HG02610 (cell line): ENCODE results near the gene LRRTM4.
A peak's percentile ranks its signal among the peaks of the same experiment; 100 is the strongest.
"Not testable (repeated sequence)": the region's sequence is repeated elsewhere in the genome, so short reads cannot be mapped to it uniquely, and the experiment has no call there.

Experiments used
- ATAC-seq: cut with Tn5 transposase; IDR thresholded peaks from one replicate; pipeline ENCODE4 v1.9.1; 2021; ENCODE audit warnings: mild to moderate bottlenecking, moderate library complexity; ENCODE audit not compliant: unreplicated experiment

Gene LRRTM4

DNA sequence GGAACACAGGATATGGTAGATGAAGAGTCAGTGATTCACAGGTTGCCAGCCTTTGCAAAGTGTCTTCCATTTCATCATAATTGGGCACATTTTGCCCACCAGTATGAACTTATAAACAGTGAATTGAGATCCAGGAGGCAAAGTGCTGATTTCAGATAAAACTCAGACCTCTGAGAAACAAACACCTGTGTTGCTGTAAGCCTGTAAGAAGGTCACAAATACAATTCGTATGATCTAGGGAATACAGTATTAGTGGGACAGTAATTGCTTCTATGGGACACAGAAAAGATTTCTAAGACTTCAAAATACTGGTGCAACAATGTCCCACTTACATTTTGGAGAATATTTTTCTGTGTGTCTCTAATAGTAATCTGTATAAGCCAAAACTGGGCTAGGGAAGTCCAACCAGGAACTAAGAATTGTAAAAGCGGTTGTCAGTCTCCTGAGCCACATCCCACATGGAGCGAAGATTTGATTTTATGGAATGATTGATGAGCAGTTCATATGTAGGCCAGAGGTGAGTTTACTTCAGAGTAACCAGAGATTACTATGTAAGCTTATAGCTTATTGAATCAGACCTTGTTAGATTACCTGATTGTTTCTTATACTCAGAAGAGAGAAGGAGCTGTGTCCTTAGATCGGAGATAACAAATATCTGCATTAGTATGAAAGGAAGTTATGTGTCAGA is 728.4 kb downstream of the LRRTM4 start:
- no peak for ATAC-seq

- ATAC-seq: not testable (repeated sequence)
Observed at GRCh38 chr2:76781313-76781712, 740.9 kb downstream of the LRRTM4 start.

DNA sequence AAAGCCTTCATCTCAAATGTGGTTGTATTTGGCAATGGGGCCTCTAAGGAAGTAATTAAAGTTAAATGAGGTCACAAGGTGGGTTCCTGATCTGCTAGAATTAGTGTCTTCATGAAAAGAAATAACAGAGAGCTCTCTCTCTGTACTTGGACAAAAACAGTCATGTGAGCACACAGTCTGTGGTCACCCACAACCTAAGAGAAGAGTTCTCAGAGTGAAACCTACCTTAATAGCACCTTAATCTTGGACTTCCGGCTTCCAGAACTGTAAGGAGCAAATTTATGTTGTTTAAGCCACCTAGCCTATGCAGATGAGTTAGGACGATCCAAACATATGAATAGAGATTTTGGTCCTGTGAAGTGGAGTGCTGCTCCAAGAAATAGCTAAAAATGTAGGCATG is 758.9 kb downstream of the LRRTM4 start:
- ATAC-seq: no peak

DNA sequence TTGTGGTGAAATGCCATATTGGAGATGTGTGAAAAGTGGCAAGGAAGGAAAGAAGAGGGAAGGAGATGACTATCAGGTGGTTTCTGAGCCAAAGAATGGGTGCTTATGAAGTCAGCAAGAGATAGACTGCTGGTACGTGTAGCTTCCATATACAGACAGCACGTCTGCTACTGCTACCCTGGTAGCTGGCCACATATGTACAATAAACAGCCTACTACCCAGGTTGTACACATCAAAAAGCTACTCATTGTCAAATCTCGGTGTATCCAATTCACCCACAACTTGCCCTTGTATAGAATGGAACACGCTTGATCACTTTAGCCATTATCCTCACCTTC is 761.8 kb downstream of the LRRTM4 start:
- no peak for ATAC-seq

- no peak for ATAC-seq
Observed at GRCh38 chr2:76759634-76760366, 762.4 kb downstream of the LRRTM4 start.

GRCh38 chr2:76752506-76752905 is 769.7 kb downstream of the LRRTM4 start:
- ATAC-seq: no peak

DNA sequence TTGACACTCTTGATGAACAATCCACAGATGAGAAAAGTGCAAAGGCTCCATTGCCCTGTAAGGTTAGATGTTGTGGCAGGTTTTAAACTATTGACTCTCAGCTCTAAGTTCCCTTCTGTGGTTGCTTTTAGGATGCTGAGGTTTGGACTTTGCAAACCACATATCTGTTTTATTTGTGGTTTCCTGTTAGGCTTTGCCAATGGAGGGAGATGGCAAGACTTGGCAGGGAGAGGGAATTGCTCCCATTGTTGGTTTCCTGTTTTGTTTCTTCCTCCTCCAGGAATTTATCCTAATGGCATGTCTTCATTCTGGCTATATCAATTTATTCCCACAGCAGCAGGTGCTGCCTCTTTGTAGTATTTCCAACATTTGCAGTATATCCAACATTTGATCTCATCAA is 772.3 kb downstream of the LRRTM4 start:
- ATAC-seq: no peak

DNA sequence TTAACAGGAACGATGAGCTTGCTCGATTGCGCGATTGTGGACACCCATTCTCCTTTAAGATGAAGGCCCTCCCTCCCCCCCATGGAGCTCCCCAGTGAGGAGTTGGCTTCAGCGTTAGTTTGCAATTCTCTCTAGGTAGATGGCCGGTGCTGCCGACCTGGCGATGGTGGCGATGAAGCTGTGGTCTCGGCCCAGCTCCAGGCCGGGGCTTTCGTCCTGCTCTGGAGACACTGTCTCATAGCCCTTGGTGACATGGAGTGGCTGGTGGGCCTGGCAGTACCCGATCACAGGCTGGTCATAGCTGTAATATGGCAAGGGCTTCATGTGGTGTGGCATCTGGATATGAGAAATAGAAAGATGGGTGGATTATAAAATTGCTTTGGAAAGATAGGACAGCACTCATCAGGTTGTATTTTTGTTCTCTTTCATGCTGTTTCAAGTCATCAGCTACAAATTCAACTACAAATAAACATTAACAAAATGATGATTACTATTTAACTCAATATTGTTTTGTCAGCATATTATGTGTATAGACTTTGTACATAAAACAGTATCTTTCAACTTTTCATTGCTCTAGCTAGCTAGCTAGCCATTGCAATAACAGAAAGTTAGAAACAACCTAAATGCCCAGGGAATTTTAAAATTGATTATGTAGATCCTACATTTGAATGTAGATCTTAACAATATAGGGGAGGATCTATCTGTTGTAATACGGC is 773.4 kb downstream of the LRRTM4 start:
- ATAC-seq: no peak

- ATAC-seq: no peak
Observed at GRCh38 chr2:76745605-76746004, 776.6 kb downstream of the LRRTM4 start.

DNA sequence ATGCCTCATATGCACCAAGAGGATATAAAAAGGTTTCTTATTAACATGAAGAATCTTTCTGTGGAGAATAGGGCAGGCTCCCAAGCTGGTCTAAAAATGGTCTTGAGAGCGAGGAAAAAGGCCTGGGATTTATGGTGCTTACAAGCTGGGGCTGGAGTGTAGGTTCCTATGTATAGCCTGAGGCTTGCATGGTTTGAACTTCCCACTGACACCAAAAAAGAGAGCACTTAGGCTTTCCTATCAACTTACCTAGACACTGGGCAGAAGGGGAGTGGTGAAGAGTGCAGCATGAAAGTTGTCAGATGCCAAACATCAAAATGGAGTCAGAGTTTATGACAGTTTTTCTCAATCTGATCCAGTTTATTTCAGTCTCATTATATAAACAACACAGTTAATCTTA is 784.6 kb downstream of the LRRTM4 start:
- no peak for ATAC-seq

DNA sequence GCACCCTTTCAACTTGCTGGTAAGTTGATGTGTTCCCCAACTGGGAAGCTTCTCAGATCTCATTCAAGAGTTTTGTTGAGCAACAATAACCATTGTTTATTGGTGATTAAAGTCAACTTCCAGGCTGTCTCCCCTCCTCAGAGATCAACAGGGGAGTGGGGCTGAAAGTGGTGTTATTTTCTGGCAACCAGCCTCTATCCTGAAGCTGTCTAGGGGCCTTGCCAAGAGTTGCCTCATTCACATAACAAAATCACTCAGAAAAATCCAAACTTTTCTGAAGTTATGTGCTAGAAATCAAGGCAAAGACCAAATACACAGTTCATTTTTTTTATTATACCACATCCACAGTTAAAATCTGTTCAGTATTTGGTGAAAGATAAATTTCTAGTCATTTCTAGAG is 788.4 kb downstream of the LRRTM4 start:
- no peak for ATAC-seq

DNA sequence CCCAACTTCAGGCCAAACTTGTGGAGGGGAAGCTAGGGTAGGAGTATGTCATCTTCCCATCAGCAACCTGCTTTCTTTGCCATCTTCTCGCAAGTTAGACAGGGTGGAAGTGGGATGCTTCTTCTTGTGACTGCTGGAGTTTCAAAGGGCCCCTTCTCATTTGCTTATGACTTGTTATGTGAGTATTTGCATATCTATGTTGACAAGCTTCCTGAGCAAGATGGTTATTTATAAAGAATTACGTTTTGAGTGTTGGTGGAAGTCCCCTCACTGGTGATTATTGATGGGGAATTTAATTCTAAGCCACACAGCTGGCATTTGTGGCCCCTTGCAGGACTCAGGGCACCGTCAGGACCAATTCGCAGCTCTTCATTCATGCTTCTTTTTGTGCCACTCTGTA is 791.0 kb downstream of the LRRTM4 start:
- ATAC-seq: peak; percentile 66

DNA sequence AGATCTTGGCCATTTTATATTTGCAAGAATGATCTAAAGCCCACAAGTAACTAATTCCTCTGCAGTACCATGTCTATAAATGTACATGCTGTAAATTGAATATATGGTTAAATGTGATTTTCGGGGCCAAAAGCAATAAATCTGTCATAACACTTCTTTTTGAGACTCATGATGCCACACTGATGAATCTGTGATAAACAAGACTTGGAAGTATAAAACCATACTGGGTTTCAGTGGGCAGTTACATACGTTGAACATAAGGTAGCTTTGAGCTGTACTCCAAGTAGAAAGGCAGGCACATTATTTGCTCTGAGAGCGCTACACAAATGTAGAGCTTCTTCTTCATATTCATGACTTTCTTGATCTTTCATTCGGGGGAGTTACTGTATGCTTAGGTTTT is 792.2 kb downstream of the LRRTM4 start:
- ATAC-seq: no peak

DNA sequence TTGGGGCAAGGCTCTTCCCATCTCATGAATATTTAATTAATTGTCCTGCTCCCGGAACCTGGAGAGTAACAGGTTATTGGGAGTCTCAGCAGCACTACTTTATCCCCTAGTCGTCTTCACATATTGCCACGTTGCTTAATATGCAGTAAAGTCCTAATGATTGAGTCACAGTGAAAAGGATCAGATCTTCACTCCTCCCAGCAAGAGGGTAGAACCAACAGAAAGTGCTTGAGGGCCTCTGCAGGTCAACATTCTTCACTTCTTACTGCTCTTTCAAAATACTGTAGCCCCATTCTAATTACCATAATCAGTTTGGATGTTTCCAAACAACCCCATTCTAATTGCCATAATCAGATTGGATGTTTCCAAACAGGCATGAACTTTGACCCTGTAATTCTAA is 801.0 kb downstream of the LRRTM4 start:
- ATAC-seq: no peak

DNA sequence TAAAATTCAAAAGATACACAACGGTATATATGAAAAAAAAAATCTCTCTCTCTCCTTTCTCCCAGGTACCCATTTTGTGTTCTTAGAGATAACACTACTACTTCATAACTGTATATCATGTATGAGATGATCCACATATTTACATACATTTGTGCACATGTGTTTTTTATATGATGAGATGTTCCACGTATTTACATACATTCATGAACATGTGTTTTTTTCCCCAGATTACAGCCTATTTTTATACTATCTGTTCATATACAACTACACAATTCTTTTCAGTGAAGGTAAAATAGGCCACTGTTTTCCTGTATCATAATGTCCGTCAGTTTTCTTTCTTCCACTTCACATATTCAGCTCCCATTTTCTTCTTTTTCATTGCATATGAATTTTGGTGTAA is 808.9 kb downstream of the LRRTM4 start:
- no peak for ATAC-seq

DNA sequence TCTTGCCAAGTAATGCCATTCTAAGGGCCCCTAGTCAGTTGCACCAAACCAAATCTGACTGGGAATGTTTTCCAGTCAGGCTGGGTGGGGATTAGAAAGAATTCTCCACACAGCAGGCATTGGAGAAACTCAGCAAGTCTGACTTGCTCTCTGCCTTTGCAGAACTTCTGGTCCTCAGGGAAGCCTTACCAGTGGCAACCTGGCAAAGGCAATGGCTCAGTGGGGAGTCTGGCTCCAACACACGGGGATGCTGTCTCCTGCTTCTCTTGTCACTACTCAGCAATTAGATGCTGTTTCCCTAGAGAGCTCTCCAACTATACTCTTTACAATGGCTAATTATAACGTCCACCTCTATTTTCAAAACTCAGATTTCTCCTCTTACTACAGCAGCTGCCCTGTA is 810.7 kb downstream of the LRRTM4 start:
- ATAC-seq: no peak

DNA sequence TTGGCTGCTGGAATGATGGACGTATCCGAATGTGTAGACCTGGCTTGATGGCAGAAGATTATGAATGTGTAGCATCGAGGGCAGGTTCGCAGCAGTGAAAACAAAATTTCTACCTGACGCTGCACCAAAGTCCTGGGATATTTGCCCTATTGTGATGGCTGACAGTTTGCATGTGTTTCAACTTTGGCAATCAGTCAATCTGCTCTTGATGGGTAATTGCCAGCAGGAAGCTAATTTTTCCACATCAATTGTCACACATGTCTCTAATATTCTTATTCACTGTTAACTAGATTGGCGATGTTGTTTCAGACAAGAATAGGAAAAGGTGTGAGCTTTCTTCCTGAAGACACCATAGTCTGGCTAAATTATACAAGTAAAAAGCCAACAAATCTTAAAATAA is 821.3 kb downstream of the LRRTM4 start:
- ATAC-seq: no peak

GRCh38 chr2:76697998-76698713 is 824.0 kb downstream of the LRRTM4 start:
- not testable (repeated sequence) for ATAC-seq
